GM23338 (cell line): ENCODE data around the gene FHIT. TPM values are rescaled to one million over a fixed set of nuclear protein-coding genes. Genes with fewer than 3 reads are reported as not detected.
A peak's percentile ranks its signal among the peaks of the same experiment; 100 is the strongest.

Experiments
- ATAC-seq: fragments of 200-7000 bp; cut with Tn5 transposase; 3 replicates; pipeline ENCODE4 v1.9.1; 2020
- DNase-seq: peaks from one replicate; pipeline ENCODE4 v3.0.0-alpha.2; 2015; ENCODE audit warnings: low spot score
- H2AFZ ChIP-seq: fragments of 200-600 bp; sonication (generic); 2 replicates; pipeline ENCODE4 v1.8.0; 2016; ENCODE audit warnings: antibody characterized with exemption, mild to moderate bottlenecking, moderate library complexity
- H3F3A ChIP-seq: fragments of 200-600 bp; sonication (generic); replicated peaks from 2 replicates; pipeline ENCODE4 v1.8.0; 2017; ENCODE audit warnings: antibody characterized with exemption, mixed run types, low read depth
- H3K27ac ChIP-seq: fragments of 200-600 bp; sonication (generic); 2 replicates; pipeline ENCODE4 v1.6.1; 2016; ENCODE audit warnings: low read depth
- H3K27me3 ChIP-seq: fragments of 200-600 bp; sonication (generic); 2 replicates; pipeline ENCODE4 v1.8.0; 2016; ENCODE audit warnings: mild to moderate bottlenecking, mixed run types, moderate library complexity; ENCODE audit not compliant: insufficient read depth
- H3K36me3 ChIP-seq: fragments of 200-600 bp; sonication (generic); 2 replicates; pipeline ENCODE4 v1.8.0; 2016; ENCODE audit warnings: mild to moderate bottlenecking; ENCODE audit not compliant: insufficient read depth
- H3K4me1 ChIP-seq: fragments of 200-600 bp; sonication (generic); 2 replicates; pipeline ENCODE4 v1.8.0; 2016; ENCODE audit warnings: mild to moderate bottlenecking, moderate library complexity; ENCODE audit not compliant: insufficient read depth
- H3K4me2 ChIP-seq: fragments of 200-600 bp; sonication (generic); 2 replicates; pipeline ENCODE4 v1.7.1; 2017; ENCODE audit warnings: mixed run types
- H3K4me3 ChIP-seq: fragments of 200-600 bp; sonication (generic); 2 replicates; pipeline ENCODE4 v1.6.1; 2016; ENCODE audit warnings: mixed run types
- H3K79me2 ChIP-seq: fragments of 200-600 bp; sonication (generic); replicated peaks from 2 replicates; pipeline ENCODE4 v1.8.0; 2017; ENCODE audit warnings: mild to moderate bottlenecking; ENCODE audit not compliant: insufficient read depth
- H3K9me2 ChIP-seq: fragments of 200-600 bp; sonication (generic); 2 replicates; pipeline ENCODE4 v1.8.0; 2017; ENCODE audit not compliant: insufficient read depth
- H4K20me1 ChIP-seq: fragments of 200-600 bp; sonication (generic); replicated peaks from 2 replicates; pipeline ENCODE4 v1.8.0; 2017; ENCODE audit warnings: mild to moderate bottlenecking; ENCODE audit not compliant: insufficient read depth
- H3K27ac Mint-ChIP-seq: 2 replicates; pipeline ENCODE4 v1.8.0; 2020; ENCODE audit warnings: inconsistent platforms, mild to moderate bottlenecking, moderate library complexity, mixed read lengths
- H3K27me3 Mint-ChIP-seq: 3 replicates; pipeline ENCODE4 v1.8.0; 2022; ENCODE audit warnings: low read depth, mild to moderate bottlenecking, moderate library complexity, mixed read lengths, inconsistent platforms; ENCODE audit not compliant: insufficient read depth, poor library complexity
- H3K36me3 Mint-ChIP-seq: 3 replicates; pipeline ENCODE4 v1.8.0; 2021; ENCODE audit warnings: low read depth, mild to moderate bottlenecking, inconsistent platforms, moderate library complexity, mixed read lengths
- H3K4me1 Mint-ChIP-seq: 3 replicates; pipeline ENCODE4 v1.8.0; 2020; ENCODE audit warnings: mild to moderate bottlenecking, inconsistent platforms, mixed read lengths
- H3K4me3 Mint-ChIP-seq: 3 replicates; pipeline ENCODE4 v1.8.0; 2021; ENCODE audit warnings: moderate library complexity, mild to moderate bottlenecking, inconsistent platforms, mixed read lengths
- H3K9me3 Mint-ChIP-seq: 3 replicates; pipeline ENCODE4 v1.8.0; 2020; ENCODE audit warnings: moderate library complexity, mild to moderate bottlenecking, inconsistent platforms, mixed read lengths
- CREB1 ChIP-seq: fragments of 250-450 bp; sonication (Bioruptor Pico); IDR thresholded peaks from 2 replicates; pipeline ENCODE4 v1.5.0; 2020; ENCODE audit warnings: low read depth, mild to moderate bottlenecking, moderate library complexity
- EZH2 ChIP-seq: fragments of 200-600 bp; sonication (generic); IDR thresholded peaks from one replicate; pipeline ENCODE4 v1.8.0; 2017; ENCODE audit warnings: antibody characterized with exemption, mild to moderate bottlenecking, low read depth; ENCODE audit not compliant: unreplicated experiment
- EZH2phosphoT487 ChIP-seq: fragments of 200-600 bp; sonication (generic); IDR thresholded peaks from one replicate; pipeline ENCODE4 v1.8.1; 2018; ENCODE audit warnings: antibody characterized with exemption; ENCODE audit not compliant: unreplicated experiment
- JUNB ChIP-seq: IDR thresholded peaks from one replicate; pipeline ENCODE4 v1.6.1; 2016; ENCODE audit warnings: antibody characterized with exemption; ENCODE audit not compliant: unreplicated experiment
- NANOG ChIP-seq: IDR thresholded peaks from 2 replicates; pipeline ENCODE4 v1.6.1; 2016; ENCODE audit warnings: antibody characterized with exemption, borderline replicate concordance
- POLR2AphosphoS5 ChIP-seq: IDR thresholded peaks from 2 replicates; pipeline ENCODE4 v1.6.1; 2016; ENCODE audit warnings: antibody characterized with exemption, low read depth
- STAT1 ChIP-seq: IDR thresholded peaks from one replicate; pipeline ENCODE4 v1.6.1; 2016; ENCODE audit warnings: antibody characterized with exemption; ENCODE audit not compliant: unreplicated experiment
- ZNF114 ChIP-seq: fragments of 250-450 bp; sonication (Bioruptor Pico); IDR thresholded peaks from 2 replicates; pipeline ENCODE4 v1.5.0; 2020; ENCODE audit warnings: mild to moderate bottlenecking, moderate library complexity
- ZNF331 ChIP-seq: fragments of 250-450 bp; sonication (Bioruptor Pico); IDR thresholded peaks from 2 replicates; pipeline ENCODE4 v1.5.0; 2020; ENCODE audit warnings: low read depth, mild to moderate bottlenecking, moderate library complexity
- polyA plus RNA-seq: library from polyadenylated mRNA; unstranded; fragments of >200 nt; fragmentation: Nextera tagmentation; extraction: Ambion mirVana; gene quantifications from 2 replicates; pipeline ENCODE4 v1.2.1, GENCODE V29; 2016
- total RNA-seq: library from RNA; depleted of rRNA; stranded (reverse); fragments of >200 nt; shearing (Covaris generic); gene quantifications from 2 replicates; pipeline ENCODE4 v1.2.3, GENCODE V29; 2014
- TF ChIP-seq, protein P1 (sequence below), 2 experiments: fragments of 200-600 bp in 1 of 2; sonication (generic) in 1 of 2; conservative IDR thresholded peaks; 2 replicates each; pipeline versions ENCODE4 v1.5.1 to v1.6.1; 2016 to 2017; ENCODE audit warnings: antibody characterized with exemption in 2 of 2, low read depth in 2 of 2, mild to moderate bottlenecking in 2 of 2, moderate library complexity in 1 of 2
- TF ChIP-seq, protein P2 (sequence below): IDR thresholded peaks from one replicate; pipeline ENCODE4 v1.6.1; 2018; ENCODE audit warnings: antibody characterized with exemption; ENCODE audit not compliant: unreplicated experiment
- TF ChIP-seq, protein P3 (sequence below): IDR thresholded peaks from 2 replicates; pipeline ENCODE4 v1.6.1; 2016; ENCODE audit warnings: antibody characterized with exemption

FHIT gene
- total and polyA plus RNA-seq, 2 experiments from 2014 or later = 3.0 to 8.3 TPM

DNA sequence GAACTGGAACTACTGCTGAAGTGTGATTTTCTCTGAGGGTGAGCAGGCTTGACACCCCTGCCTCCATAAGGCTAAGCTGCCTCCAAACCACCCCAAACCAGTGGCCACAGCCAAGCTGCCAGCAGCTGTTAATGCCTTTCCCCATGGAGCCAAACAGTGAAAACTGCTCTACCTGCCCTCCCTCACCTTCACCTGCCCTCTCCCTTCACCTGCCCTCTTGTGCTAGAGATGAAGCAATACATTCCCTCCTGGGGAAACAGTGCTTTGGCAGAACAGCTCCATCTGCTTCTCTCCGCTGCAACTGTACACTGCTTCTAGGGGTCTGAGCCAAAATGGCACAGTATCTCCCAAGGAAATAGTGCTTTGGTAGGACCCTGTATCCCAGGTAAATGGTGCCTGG lies 374.1 kb downstream of the FHIT start:
- Histone ChIP-seq H3K4me3 (no peak overlapping the region), H3K79me2 (no peaks in the 10 kb centered on the region), H4K20me1 (no peaks in the 10 kb centered on the region), H3K9me2 (no peaks in the 10 kb centered on the region), H2AFZ (no peak overlapping the region), H3K27ac (no peak overlapping the region), H3K27me3 (no peaks in the 10 kb centered on the region), H3F3A (no peaks in the 10 kb centered on the region), H3K36me3 (no peaks in the 10 kb centered on the region; the same call in 1 of the 2 replicates), H3K4me1 (no peaks in the 10 kb centered on the region), H3K4me2 (no peak overlapping the region)
- H3K27ac Mint-ChIP-seq = no peak overlapping the region
- peaks cover 22% of the 10 kb centered on the region; the same call in 2 of the 3 replicates for H3K36me3 Mint-ChIP-seq
- H3K27me3 Mint-ChIP-seq = peaks cover 3% of the 10 kb centered on the region
- H3K4me1 Mint-ChIP-seq = peaks cover 3% of the 10 kb centered on the region; the same call in 2 of the 3 replicates
- TF ChIP-seq NANOG = no peak
- no peak for TF ChIP-seq CREB1 (CRISPR knock-in tag)
- no peak for TF ChIP-seq EZH2
- TF ChIP-seq POLR2AphosphoS5 = no peak
- TF ChIP-seq ZNF114 (CRISPR knock-in tag) = no peak
- TF ChIP-seq, protein P1, sequence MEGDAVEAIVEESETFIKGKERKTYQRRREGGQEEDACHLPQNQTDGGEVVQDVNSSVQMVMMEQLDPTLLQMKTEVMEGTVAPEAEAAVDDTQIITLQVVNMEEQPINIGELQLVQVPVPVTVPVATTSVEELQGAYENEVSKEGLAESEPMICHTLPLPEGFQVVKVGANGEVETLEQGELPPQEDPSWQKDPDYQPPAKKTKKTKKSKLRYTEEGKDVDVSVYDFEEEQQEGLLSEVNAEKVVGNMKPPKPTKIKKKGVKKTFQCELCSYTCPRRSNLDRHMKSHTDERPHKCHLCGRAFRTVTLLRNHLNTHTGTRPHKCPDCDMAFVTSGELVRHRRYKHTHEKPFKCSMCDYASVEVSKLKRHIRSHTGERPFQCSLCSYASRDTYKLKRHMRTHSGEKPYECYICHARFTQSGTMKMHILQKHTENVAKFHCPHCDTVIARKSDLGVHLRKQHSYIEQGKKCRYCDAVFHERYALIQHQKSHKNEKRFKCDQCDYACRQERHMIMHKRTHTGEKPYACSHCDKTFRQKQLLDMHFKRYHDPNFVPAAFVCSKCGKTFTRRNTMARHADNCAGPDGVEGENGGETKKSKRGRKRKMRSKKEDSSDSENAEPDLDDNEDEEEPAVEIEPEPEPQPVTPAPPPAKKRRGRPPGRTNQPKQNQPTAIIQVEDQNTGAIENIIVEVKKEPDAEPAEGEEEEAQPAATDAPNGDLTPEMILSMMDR (conservative IDR thresholded peaks at IDR 0.05; ENCODE audit: low read depth in 2 of 2) = peak in 1 of 2 experiments; percentile 34; a peak in 1 of 4 replicates
- ATAC-seq = peak; percentile 58
- H3K9me3 Mint-ChIP-seq = peaks cover 22% of the 10 kb centered on the region
- no peak for DNase-seq
- no peak overlapping the region for H3K4me3 Mint-ChIP-seq

DNA sequence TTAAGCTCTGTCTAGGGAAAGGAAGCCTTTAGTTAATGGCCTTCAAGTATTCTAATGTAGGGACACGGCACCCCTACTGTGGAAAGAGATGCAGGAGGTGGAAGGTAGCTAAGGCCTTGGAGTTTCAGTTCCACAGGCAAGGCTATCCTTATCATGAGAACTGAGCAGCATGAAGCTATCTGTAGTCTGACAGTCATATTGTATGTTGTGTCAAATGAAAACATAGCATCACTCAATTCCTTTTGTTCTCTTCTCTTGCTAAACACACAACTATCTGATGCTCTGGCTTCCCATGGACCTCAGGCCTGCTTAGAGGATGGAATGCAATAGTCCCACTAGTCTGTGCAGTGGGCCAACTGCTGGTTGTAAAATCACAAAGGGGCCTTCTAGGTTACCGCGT lies 380.9 kb downstream of the FHIT start:
- peaks cover 2% of the 10 kb centered on the region; the same call in 1 of the 3 replicates for H3K9me3 Mint-ChIP-seq
- Histone ChIP-seq H2AFZ (no peak overlapping the region), H3K4me1 (no peaks in the 10 kb centered on the region), H3K4me3 (no peak overlapping the region), H3K4me2 (no peak overlapping the region), H3F3A (no peaks in the 10 kb centered on the region), H4K20me1 (no peaks in the 10 kb centered on the region), H3K36me3 (no peaks in the 10 kb centered on the region), H3K27ac (no peak overlapping the region), H3K9me2 (peaks cover 19% of the 10 kb centered on the region), H3K27me3 (no peaks in the 10 kb centered on the region), H3K79me2 (no peaks in the 10 kb centered on the region)
- no peaks in the 10 kb centered on the region for H3K4me1 Mint-ChIP-seq
- H3K27me3 Mint-ChIP-seq = no peaks in the 10 kb centered on the region
- DNase-seq (no peak), ATAC-seq (no peak)
- peaks cover 10% of the 10 kb centered on the region; the same call in 2 of the 3 replicates for H3K36me3 Mint-ChIP-seq
- no peak overlapping the region for H3K27ac Mint-ChIP-seq
- H3K4me3 Mint-ChIP-seq = no peak overlapping the region
- no peak for TF ChIP-seq ZNF114 (CRISPR knock-in tag)

DNA sequence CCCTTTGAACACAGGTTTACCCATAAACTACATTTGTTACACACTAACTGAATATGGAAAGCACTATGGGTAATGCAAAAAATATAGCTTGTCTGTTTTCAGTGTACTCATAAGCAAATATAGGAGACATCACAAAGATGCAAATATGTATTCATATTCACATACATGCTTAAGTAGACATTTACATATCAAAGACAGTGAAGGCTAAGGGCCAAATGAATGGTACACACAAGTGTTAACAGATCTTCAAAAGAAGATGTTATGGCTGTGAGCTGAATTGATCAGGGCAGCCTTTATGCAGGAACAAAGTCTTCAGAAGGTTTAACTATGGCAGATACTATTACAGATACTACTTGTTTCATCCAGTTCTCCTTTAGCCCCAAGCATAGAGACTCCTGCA lies 384.1 kb downstream of the FHIT start:
- Histone ChIP-seq H3K4me1 (no peaks in the 10 kb centered on the region), H3K27ac (no peak overlapping the region), H3F3A (no peaks in the 10 kb centered on the region), H2AFZ (no peak overlapping the region), H3K9me2 (peaks cover 26% of the 10 kb centered on the region), H3K36me3 (no peaks in the 10 kb centered on the region; the same call in 1 of the 2 replicates), H3K79me2 (no peaks in the 10 kb centered on the region), H4K20me1 (no peaks in the 10 kb centered on the region), H3K27me3 (no peaks in the 10 kb centered on the region), H3K4me2 (no peak overlapping the region), H3K4me3 (no peak overlapping the region)
- ATAC-seq = no peak
- Mint-ChIP-seq H3K27ac (no peak overlapping the region), H3K4me3 (no peak overlapping the region), H3K27me3 (no peaks in the 10 kb centered on the region), H3K9me3 (peaks cover 2% of the 10 kb centered on the region; the same call in 1 of the 3 replicates), H3K36me3 (peaks cover 10% of the 10 kb centered on the region; the same call in 2 of the 3 replicates), H3K4me1 (no peaks in the 10 kb centered on the region)
- DNase-seq = no peak
- TF ChIP-seq POLR2AphosphoS5 = no peak
- TF ChIP-seq JUNB = no peak
- no peak for TF ChIP-seq STAT1
- no peak for TF ChIP-seq EZH2phosphoT487
- TF ChIP-seq ZNF331 (CRISPR knock-in tag) = no peak
- no peak for TF ChIP-seq ZNF114 (CRISPR knock-in tag)
- no peak for TF ChIP-seq NANOG
- TF ChIP-seq EZH2 = no peak
- TF ChIP-seq, protein P2, sequence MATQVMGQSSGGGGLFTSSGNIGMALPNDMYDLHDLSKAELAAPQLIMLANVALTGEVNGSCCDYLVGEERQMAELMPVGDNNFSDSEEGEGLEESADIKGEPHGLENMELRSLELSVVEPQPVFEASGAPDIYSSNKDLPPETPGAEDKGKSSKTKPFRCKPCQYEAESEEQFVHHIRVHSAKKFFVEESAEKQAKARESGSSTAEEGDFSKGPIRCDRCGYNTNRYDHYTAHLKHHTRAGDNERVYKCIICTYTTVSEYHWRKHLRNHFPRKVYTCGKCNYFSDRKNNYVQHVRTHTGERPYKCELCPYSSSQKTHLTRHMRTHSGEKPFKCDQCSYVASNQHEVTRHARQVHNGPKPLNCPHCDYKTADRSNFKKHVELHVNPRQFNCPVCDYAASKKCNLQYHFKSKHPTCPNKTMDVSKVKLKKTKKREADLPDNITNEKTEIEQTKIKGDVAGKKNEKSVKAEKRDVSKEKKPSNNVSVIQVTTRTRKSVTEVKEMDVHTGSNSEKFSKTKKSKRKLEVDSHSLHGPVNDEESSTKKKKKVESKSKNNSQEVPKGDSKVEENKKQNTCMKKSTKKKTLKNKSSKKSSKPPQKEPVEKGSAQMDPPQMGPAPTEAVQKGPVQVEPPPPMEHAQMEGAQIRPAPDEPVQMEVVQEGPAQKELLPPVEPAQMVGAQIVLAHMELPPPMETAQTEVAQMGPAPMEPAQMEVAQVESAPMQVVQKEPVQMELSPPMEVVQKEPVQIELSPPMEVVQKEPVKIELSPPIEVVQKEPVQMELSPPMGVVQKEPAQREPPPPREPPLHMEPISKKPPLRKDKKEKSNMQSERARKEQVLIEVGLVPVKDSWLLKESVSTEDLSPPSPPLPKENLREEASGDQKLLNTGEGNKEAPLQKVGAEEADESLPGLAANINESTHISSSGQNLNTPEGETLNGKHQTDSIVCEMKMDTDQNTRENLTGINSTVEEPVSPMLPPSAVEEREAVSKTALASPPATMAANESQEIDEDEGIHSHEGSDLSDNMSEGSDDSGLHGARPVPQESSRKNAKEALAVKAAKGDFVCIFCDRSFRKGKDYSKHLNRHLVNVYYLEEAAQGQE = no peak
- TF ChIP-seq, protein P3, sequence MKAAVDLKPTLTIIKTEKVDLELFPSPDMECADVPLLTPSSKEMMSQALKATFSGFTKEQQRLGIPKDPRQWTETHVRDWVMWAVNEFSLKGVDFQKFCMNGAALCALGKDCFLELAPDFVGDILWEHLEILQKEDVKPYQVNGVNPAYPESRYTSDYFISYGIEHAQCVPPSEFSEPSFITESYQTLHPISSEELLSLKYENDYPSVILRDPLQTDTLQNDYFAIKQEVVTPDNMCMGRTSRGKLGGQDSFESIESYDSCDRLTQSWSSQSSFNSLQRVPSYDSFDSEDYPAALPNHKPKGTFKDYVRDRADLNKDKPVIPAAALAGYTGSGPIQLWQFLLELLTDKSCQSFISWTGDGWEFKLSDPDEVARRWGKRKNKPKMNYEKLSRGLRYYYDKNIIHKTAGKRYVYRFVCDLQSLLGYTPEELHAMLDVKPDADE = no peak
- no peak for TF ChIP-seq CREB1 (CRISPR knock-in tag)
